ENCODE data around the gene LMBR1.

Gene LMBR1

DNA sequence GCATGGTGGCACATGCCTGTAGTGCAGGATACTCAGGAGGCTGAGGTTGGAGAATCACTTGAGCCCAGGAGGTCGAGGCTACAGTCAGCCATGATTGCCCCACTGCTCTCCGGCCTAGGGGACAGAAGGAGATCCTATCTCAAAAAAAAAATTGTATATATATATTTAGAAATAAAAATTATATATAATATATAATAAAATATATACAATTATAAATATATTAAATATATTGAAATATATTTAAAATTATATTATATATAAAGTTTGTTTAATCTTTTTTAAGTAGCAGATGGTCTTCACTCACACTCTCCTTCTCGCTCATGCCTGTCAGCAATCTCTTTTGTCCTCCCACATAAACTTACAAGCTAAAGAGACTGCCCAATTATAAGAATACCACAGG is 58.5 kb downstream of the LMBR1 start:
- Histone ChIP-seq H4K20me1 (ENCODE audit: insufficient read depth) (no peaks in the 10 kb centered on the region), H3K4me3 (IDR thresholded peaks at IDR 0.05; ENCODE audit: insufficient read depth, low read depth, low read length) (no peak overlapping the region), H3K4me2 (no peak overlapping the region), H3K9ac (no peak overlapping the region), H3K4me1 (ENCODE audit: low read depth, poor library complexity, severe bottlenecking) (no peaks in the 10 kb centered on the region), H3K27me3 (ENCODE audit: insufficient read depth, low read depth) (no peaks in the 10 kb centered on the region), H3K36me3 (ENCODE audit: insufficient read depth) (no peaks in the 10 kb centered on the region), H3K79me2 (ENCODE audit: insufficient read depth, low read depth) (peaks cover 9% of the 10 kb centered on the region; the same call in 1 of the 2 replicates), H2AFZ (ENCODE audit: low read depth) (no peak overlapping the region), H3K27ac (no peak overlapping the region)
- TF ChIP-seq, protein P1, sequence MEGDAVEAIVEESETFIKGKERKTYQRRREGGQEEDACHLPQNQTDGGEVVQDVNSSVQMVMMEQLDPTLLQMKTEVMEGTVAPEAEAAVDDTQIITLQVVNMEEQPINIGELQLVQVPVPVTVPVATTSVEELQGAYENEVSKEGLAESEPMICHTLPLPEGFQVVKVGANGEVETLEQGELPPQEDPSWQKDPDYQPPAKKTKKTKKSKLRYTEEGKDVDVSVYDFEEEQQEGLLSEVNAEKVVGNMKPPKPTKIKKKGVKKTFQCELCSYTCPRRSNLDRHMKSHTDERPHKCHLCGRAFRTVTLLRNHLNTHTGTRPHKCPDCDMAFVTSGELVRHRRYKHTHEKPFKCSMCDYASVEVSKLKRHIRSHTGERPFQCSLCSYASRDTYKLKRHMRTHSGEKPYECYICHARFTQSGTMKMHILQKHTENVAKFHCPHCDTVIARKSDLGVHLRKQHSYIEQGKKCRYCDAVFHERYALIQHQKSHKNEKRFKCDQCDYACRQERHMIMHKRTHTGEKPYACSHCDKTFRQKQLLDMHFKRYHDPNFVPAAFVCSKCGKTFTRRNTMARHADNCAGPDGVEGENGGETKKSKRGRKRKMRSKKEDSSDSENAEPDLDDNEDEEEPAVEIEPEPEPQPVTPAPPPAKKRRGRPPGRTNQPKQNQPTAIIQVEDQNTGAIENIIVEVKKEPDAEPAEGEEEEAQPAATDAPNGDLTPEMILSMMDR (conservative IDR thresholded peaks at IDR 0.05; ENCODE audit: low read depth, low read length), result no peak

GRCh38 chr7:156833312-156833711 is 59.7 kb downstream of the LMBR1 start:
- TF ChIP-seq, protein P1 (conservative IDR thresholded peaks at IDR 0.05; ENCODE audit: low read depth, low read length), result no peak
- Histone ChIP-seq H3K4me3 (IDR thresholded peaks at IDR 0.05; ENCODE audit: insufficient read depth, low read depth, low read length) (no peak overlapping the region), H3K36me3 (ENCODE audit: insufficient read depth) (no peaks in the 10 kb centered on the region), H3K27me3 (ENCODE audit: insufficient read depth, low read depth) (no peaks in the 10 kb centered on the region), H3K9ac (no peak overlapping the region), H3K4me1 (ENCODE audit: low read depth, poor library complexity, severe bottlenecking) (no peaks in the 10 kb centered on the region), H3K4me2 (no peak overlapping the region), H2AFZ (ENCODE audit: low read depth) (no peak overlapping the region), H4K20me1 (ENCODE audit: insufficient read depth) (no peaks in the 10 kb centered on the region), H3K79me2 (ENCODE audit: insufficient read depth, low read depth) (peaks cover 4% of the 10 kb centered on the region; the same call in 1 of the 2 replicates), H3K27ac (no peak overlapping the region)

DNA sequence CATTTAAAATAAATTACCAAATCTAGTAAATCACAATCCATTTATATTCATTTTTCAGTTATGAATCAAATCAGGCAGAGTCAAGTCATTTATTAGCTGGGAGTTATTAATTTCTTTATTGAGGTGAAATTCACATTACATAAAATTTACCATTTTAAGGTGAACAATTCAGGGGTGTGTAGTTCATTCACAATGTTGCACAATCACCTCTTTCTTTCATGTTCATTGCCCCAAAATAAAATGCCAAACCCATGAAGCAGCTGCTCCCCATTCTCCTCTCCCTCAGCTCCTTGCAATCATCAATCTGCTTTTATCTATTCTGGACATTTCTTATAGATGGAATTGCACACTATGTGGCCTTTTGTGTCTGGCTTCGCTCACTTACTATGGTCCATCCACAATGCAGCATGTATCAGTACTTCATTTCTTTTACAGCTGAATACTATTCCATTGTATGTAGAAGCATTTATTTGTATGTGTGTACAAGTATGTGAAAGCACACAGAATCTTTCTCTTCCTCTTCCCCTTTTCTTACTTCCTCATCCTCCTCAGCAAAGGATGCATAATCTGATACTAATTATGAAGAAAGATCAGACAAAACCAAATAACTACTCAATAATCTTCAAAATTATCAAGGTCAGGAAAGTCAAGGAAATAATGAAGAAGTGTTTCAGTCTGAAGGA is 60.6 kb downstream of the LMBR1 start:
- H3K4me2 ChIP-seq, result no peak overlapping the region
- H3K79me2 ChIP-seq (ENCODE audit: insufficient read depth, low read depth), result no peaks in the 10 kb centered on the region
- no peak overlapping the region for H3K4me3 ChIP-seq (IDR thresholded peaks at IDR 0.05; ENCODE audit: insufficient read depth, low read depth, low read length)
- H3K9ac ChIP-seq, result no peak overlapping the region
- H2AFZ ChIP-seq (ENCODE audit: low read depth), result no peak overlapping the region
- TF ChIP-seq, protein P1 (conservative IDR thresholded peaks at IDR 0.05; ENCODE audit: low read depth, low read length), result no peak
- no peaks in the 10 kb centered on the region for H4K20me1 ChIP-seq (ENCODE audit: insufficient read depth)
- H3K4me1 ChIP-seq (ENCODE audit: low read depth, poor library complexity, severe bottlenecking), result no peaks in the 10 kb centered on the region
- no peaks in the 10 kb centered on the region for H3K36me3 ChIP-seq (ENCODE audit: insufficient read depth)
- H3K27ac ChIP-seq, result no peak overlapping the region
- no peaks in the 10 kb centered on the region for H3K27me3 ChIP-seq (ENCODE audit: insufficient read depth, low read depth)

GRCh38 chr7:156829669-156830336 is 63.2 kb downstream of the LMBR1 start:
- no peak overlapping the region for H3K4me2 ChIP-seq
- no peak overlapping the region for H3K4me3 ChIP-seq (IDR thresholded peaks at IDR 0.05; ENCODE audit: insufficient read depth, low read depth, low read length)
- no peaks in the 10 kb centered on the region for H4K20me1 ChIP-seq (ENCODE audit: insufficient read depth)
- TF ChIP-seq, protein P1 (conservative IDR thresholded peaks at IDR 0.05; ENCODE audit: low read depth, low read length), result no peak
- H3K27me3 ChIP-seq (ENCODE audit: insufficient read depth, low read depth), result no peaks in the 10 kb centered on the region
- H2AFZ ChIP-seq (ENCODE audit: low read depth), result no peak overlapping the region
- no peak overlapping the region for H3K27ac ChIP-seq
- no peaks in the 10 kb centered on the region for H3K79me2 ChIP-seq (ENCODE audit: insufficient read depth, low read depth)
- no peak overlapping the region for H3K9ac ChIP-seq
- no peaks in the 10 kb centered on the region for H3K4me1 ChIP-seq (ENCODE audit: low read depth, poor library complexity, severe bottlenecking)
- H3K36me3 ChIP-seq (ENCODE audit: insufficient read depth), result no peaks in the 10 kb centered on the region

All from KMS-11 (cell line).